AG04449 (cell line): ENCODE data around the gene FAM110C.

Experiments
- CTCF ChIA-PET: fragments of 350-600 bp; formaldehyde crosslinking; extraction: SDS; loops from one replicate; lab custom pipeline; 2021; ENCODE audit warnings: antibody characterized with exemption; lab: Yijun Ruan, JAX
- POLR2A ChIA-PET: fragments of 400-600, 350-600 bp; formaldehyde crosslinking; extraction: SDS; loops from one replicate; lab custom pipeline; 2020; ENCODE audit warnings: antibody characterized with exemption, inconsistent platforms; lab: Yijun Ruan, JAX
- DNase-seq: peaks from one replicate; pipeline ENCODE4 v3.0.0-alpha.2; 2010; ENCODE audit warnings: low read depth, low spot score
- H3K4me3 ChIP-seq: 2 replicates; pipeline ENCODE4 v1.5.1; 2011; ENCODE audit warnings: low read depth, mild to moderate bottlenecking, control low read depth, low read length
- TF ChIP-seq, protein P1 (sequence below): IDR thresholded peaks from one replicate; pipeline ENCODE4 v1.5.1; 2011; ENCODE audit warnings: mild to moderate bottlenecking, moderate library complexity, low read length, control low read depth, inconsistent platforms; ENCODE audit not compliant: insufficient read depth; ENCODE audit errors: missing control alignments

FAM110C gene

DNA sequence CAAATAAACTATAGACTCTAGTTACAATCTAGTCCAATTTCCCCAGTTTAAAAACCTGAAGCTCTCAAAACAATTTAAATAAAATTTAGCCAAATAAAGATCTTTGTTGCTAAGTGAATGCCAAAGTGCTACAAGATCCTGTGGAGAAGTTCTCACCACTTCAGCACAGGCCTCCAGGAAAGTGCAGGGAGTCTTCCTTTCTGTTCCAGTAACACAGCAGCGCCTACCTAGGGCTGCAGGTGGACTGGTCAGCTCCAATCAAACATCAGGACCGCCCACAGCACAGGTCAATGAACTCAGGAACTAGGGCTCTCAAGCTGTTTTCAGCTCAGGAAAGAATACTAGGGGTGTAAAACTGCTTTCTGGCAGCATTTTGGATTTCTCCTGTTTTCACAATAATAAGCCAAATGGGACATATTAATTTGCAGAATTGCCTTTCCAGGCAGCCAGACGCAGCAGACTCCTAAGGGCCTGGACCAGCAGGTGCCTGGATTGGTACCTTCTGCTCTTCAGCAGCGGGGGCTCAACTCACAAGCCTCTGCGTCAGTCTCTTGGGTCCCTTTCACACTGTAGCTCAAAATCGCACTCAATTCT is 1.5 kb downstream of the FAM110C start:
- CTCF ChIA-PET = no interaction called here
- DNase-seq = no peak
- TF ChIP-seq, protein P1, sequence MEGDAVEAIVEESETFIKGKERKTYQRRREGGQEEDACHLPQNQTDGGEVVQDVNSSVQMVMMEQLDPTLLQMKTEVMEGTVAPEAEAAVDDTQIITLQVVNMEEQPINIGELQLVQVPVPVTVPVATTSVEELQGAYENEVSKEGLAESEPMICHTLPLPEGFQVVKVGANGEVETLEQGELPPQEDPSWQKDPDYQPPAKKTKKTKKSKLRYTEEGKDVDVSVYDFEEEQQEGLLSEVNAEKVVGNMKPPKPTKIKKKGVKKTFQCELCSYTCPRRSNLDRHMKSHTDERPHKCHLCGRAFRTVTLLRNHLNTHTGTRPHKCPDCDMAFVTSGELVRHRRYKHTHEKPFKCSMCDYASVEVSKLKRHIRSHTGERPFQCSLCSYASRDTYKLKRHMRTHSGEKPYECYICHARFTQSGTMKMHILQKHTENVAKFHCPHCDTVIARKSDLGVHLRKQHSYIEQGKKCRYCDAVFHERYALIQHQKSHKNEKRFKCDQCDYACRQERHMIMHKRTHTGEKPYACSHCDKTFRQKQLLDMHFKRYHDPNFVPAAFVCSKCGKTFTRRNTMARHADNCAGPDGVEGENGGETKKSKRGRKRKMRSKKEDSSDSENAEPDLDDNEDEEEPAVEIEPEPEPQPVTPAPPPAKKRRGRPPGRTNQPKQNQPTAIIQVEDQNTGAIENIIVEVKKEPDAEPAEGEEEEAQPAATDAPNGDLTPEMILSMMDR = no peak
- no peak overlapping the region for H3K4me3 ChIP-seq
- POLR2A ChIA-PET = no interaction called here

DNA sequence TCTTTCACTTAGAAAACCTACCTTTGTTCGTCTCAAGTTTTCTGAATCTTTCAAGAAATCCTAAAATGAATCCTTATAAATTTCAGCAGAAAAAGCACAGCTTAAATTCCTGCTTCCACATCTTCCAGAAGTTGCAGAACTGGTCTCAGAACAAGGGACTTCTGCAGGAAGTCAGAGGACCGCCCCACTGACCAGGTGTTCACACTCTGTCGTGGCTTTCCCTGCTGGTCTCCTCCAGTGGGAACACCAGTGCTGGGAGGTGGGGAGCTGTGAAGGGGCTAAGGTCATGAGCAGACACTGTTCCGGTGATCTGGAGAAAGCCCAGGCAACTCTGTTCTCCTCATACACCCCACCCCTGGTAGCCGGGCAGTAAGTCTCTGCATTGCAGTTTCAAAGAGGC is 3.5 kb downstream of the FAM110C start:
- POLR2A ChIA-PET = no interaction called here
- no peak for DNase-seq

GRCh38 chr2:40465-40864 is 5.8 kb downstream of the FAM110C start:
- ChIA-PET CTCF (no interaction called here), POLR2A (no interaction called here)
- no peak overlapping the region for H3K4me3 ChIP-seq
- TF ChIP-seq, protein P1 = no peak
- DNase-seq = no peak

More for the DNA sequence above, 3.5 kb downstream of the FAM110C start:
- TF ChIP-seq, protein P1 = no peak
- H3K4me3 ChIP-seq = no peak overlapping the region
- CTCF ChIA-PET = no interaction called here

DNA sequence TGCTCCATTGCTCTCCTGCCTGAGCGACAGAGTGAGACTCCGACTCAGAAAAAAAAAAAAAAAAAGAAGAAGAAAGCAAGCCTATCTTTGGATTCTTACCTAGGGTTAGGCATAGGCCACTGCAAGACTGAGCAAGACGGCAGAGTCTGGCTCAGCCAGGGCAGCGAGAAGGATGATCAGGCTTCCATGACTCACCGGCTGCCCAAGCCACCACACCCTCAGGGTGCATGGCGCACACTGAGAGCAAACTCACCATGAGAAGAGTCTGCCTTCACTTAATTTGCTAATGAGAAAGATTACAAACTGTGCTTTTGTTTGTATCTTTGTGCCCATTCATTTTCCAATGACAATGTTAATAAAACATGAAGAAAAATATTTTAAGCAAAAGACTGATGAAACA is 8.2 kb downstream of the FAM110C start:
- DNase-seq = no peak
- TF ChIP-seq, protein P1 = no peak
- ChIA-PET CTCF (no interaction called here), POLR2A (no interaction called here)
- H3K4me3 ChIP-seq = no peak overlapping the region

DNA sequence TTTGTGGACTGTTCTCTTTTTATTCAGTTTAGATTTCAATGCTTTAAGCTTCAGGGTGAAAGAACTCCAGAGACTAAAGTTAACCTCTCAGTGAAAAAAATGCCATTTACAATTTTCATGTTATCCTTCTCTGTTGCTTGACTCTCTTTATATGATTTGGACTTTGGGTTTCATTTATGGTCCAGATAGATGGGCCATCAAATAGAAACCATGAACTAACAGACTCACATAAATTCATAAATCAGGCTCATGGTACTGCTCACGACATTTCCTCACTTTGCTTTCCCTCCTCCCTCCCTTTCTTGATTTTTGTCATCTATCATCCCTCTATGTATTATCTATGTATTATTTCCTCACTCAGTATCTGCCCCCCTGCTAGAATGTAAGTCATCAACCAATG is 10.0 kb downstream of the FAM110C start:
- POLR2A ChIA-PET = no interaction called here
- CTCF ChIA-PET = no interaction called here
- TF ChIP-seq, protein P1 = no peak
- H3K4me3 ChIP-seq = no peak overlapping the region
- no peak for DNase-seq

DNA sequence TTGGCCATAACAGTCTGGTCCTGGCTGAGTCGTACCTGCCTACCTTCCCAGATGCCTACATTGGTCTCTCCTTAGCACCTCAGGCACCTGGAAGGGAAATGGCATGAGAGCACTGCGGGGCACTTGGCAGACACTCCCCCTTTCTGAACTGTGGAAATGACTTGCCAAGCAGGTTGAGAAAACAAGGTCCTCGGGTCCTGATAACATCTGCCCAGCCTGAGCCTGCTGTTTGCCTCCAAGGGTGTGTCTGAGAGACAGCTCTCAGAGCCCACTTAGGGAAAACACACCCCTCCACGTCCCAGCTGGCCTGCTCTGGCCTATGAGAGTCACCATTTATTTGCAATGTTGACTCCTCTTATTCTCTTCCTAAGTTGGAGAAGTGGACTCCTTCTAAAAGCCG is 10.5 kb downstream of the FAM110C start:
- H3K4me3 ChIP-seq = no peak overlapping the region
- ChIA-PET POLR2A (no interaction called here), CTCF (no interaction called here)
- no peak for DNase-seq
- TF ChIP-seq, protein P1 = no peak
